Spleen (tissue), 11 donors: ENCODE data around the gene ZDHHC3. TPM values are rescaled to one million over a fixed set of nuclear protein-coding genes. Genes with fewer than 3 reads are reported as not detected.

Experiments
- DNase-seq: peaks from one replicate; pipeline ENCODE4 v3.0.0-alpha.2; 2020
- H3K27ac ChIP-seq, 8 donors: fragments of 200-600 bp; sonication (generic) in 7 of 8; 1 replicate in 4 of 8; 2 replicates in 4 of 8; pipeline versions ENCODE4 v1.5.0 to v1.8.0; 2016 to 2021; ENCODE audit warnings: inconsistent platforms in 4 of 8, mild to moderate bottlenecking in 4 of 8, moderate library complexity in 1 of 8
- H3K27me3 ChIP-seq, 7 donors: fragments of 200-600 bp; sonication (generic) in 6 of 7; replicated peaks in 1 of 7; 1 replicate in 4 of 7; 2 replicates in 3 of 7; pipeline versions ENCODE4 v1.5.0 to v1.8.0; 2016 to 2021; ENCODE audit warnings: inconsistent platforms in 3 of 7, mild to moderate bottlenecking in 1 of 7
- H3K36me3 ChIP-seq, 6 donors: fragments of 200-600 bp; sonication (generic) in 5 of 6; 1 replicate in 4 of 6; 2 replicates in 2 of 6; pipeline versions ENCODE4 v1.5.0 to v1.8.0; 2016 to 2021; ENCODE audit warnings: inconsistent platforms in 2 of 6
- H3K4me1 ChIP-seq, 6 donors: fragments of 200-600 bp; sonication (generic) in 5 of 6; 1 replicate in 3 of 6; 2 replicates in 3 of 6; pipeline versions ENCODE4 v1.5.0 to v1.8.0; 2016 to 2021; ENCODE audit warnings: inconsistent platforms in 3 of 6
- H3K4me3 ChIP-seq, 8 donors: fragments of 200-600 bp; sonication (generic) in 7 of 8; 1 replicate in 4 of 8; 2 replicates in 4 of 8; pipeline versions ENCODE4 v1.5.0 to v1.8.0; 2016 to 2021; ENCODE audit warnings: inconsistent platforms in 4 of 8, mild to moderate bottlenecking in 4 of 8, moderate library complexity in 2 of 8
- H3K9me3 ChIP-seq, 8 donors: fragments of 200-600 bp; sonication (generic) in 7 of 8; 1 replicate in 4 of 8; 2 replicates in 4 of 8; pipeline versions ENCODE4 v1.5.0 to v1.8.0; 2016 to 2021; ENCODE audit warnings: inconsistent platforms in 4 of 8
- CTCF ChIP-seq, 11 experiments: fragments of 200-600 bp in 7 of 11; fragments of 450-650 bp in 4 of 11; sonication (generic) in 4 of 11; IDR thresholded peaks in 8 of 11; conservative IDR thresholded peaks in 3 of 11; 1 replicate in 7 of 11; 2 replicates in 4 of 11; pipeline versions ENCODE4 v1.4.0 to v1.8.0; 2016 to 2021; ENCODE audit warnings: antibody characterized with exemption in 11 of 11, inconsistent platforms in 4 of 11, mild to moderate bottlenecking in 1 of 11
- POLR2A ChIP-seq, 3 donors: fragments of 450-650 bp; IDR thresholded peaks; one replicate each; pipeline ENCODE4 v1.5.1; 2017; ENCODE audit warnings: antibody characterized with exemption in 3 of 3, mild to moderate bottlenecking in 1 of 3
- POLR2AphosphoS5 ChIP-seq, 3 donors: sonication (generic); formaldehyde crosslinking; IDR thresholded peaks; one replicate each; pipeline ENCODE4 v1.5.1; 2017; ENCODE audit warnings: antibody characterized with exemption in 3 of 3
- WGBS, 5 donors: extraction: QIAGEN DNeasy Blood & Tissue Kit in 3 of 5; methylation state at CpG; one replicate each; pipeline versions ENCODE4 v1.1.5 to v1.1.7; 2013 to 2018; 5-methylcytosine and 5-hydroxymethylcytosine counted together
- intact Hi-C: fragments of 100-400 bp; cut with DNase I; formaldehyde crosslinking; loops from one replicate; pipeline ENCODE4 v1.15.0; 2023; ENCODE audit warnings: low total_unique reads
- polyA plus RNA-seq, 3 donors: library from polyadenylated mRNA; stranded (reverse); fragments of 200-250 nt; gene quantifications; one replicate each; pipeline ENCODE4 v1.2.1, GENCODE V29; 2013
- total RNA-seq, 7 donors: library from RNA; depleted of rRNA in 3 of 7; stranded (reverse); fragments of >200 nt in 3 of 7; fragmentation: NEBNext Ultra II Directional in 4 of 7; extraction: Animal tissue kit (Norgen Biotek cat#: 25700) in 4 of 7; gene quantifications; one replicate each; pipeline versions ENCODE4 v1.1.0 to v1.2.1, GENCODE V29; 2016 to 2021
- donor health status: healthy with polysubstance abuse.
- donor health status: DM: no; HTN: no; CAD: no; lungs with moderate emphysema.
- donor health status: DM: no; HTN: no; CAD: no.
- donor health status: Bipolar disorder and iron deficiency.
- donor health status: healthy.
- donor health status: DM: no; HTN: no; CAD: no.
- donor health status: DM: yes; HTN: yes; CAD: no.

The ZDHHC3 gene
- total and polyA plus RNA-seq, 10 donors, result 15.2 to 79.2 (median 65.5) TPM

DNA sequence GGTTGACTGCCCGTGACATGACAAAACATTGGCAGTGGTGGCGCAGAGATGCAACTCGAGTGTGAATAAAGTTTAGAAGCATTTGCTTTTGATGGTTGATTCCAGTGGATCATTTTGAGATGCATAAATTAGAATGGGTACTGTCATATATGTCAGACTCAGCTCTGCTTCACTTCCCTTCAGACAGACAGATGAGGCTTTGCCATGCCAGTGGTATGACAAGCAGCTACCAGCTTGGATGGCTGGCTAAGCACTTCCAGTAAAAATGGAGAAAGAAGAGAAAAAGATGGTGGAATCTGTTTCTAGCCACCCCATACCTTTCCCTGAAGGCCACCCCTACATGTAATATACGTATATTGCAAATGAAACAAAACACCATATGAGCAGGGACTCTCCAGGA lies 36.6 kb upstream of the ZDHHC3 start:
- H3K4me1 ChIP-seq, result peaks cover 12 to 36% (median 25%) of the 10 kb centered on the region in 6 donors
- 88 to 92% (median 89%) methylated on average over 4 of the region's 4 CpGs for WGBS, 5 donors
- H3K36me3 ChIP-seq, result peaks cover 0 to 90% (median 24%) of the 10 kb centered on the region in 6 donors
- H3K27me3 ChIP-seq, result no peaks in the 10 kb centered on the region
- no peak overlapping the region for H3K4me3 ChIP-seq
- intact Hi-C loops, result no loop called here
- no peak for TF ChIP-seq POLR2AphosphoS5 (IDR thresholded peaks at IDR 0.05)
- no peak for TF ChIP-seq CTCF (IDR thresholded peaks at IDR 0.05 in 8 of 11, conservative IDR thresholded peaks at IDR 0.05 in 3 of 11)
- TF ChIP-seq POLR2A (IDR thresholded peaks at IDR 0.05), result no peak
- H3K27ac ChIP-seq, result peak overlapping the region; percentile 57 to 86 (median 76)
- H3K9me3 ChIP-seq, result no peaks in the 10 kb centered on the region
- no peak for DNase-seq

DNA sequence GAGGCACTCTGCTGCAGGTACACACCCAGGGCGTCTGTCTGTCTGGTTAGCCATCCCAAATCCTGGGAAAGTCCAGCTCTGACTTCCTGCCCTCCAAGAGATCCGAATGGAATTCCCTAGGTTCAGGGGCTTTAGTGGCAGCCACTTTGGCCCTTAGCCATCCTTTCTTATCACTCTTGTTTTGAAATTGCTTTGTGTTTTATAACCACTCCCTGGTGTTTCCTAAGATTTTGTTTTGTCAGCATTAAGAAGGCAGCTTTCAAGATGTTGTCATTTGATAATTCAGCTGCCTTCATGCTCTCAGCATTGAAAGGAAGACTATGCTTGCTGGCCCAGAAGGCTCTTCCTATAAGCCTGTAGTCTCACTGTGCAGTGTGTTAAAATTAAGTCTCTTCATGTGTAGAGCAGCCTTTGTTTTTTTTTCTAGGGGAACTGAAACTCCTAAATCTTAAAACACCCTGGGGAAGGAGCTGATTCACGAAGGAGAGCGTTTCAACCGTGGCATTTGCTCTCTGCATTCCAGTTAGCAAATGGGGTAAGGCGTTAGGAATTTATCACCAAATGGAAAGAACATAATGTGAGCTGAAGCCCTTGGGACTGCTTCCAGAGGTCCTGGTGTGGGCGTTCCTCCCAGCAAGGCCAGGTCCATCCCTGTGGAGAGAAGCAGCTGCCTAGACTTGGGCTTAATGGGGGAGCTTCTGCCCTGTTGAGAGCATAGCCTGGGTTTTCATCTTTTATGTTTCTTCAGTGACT lies 36.0 kb upstream of the ZDHHC3 start:
- TF ChIP-seq CTCF (IDR thresholded peaks at IDR 0.05 in 8 of 11, conservative IDR thresholded peaks at IDR 0.05 in 3 of 11), result no peak
- TF ChIP-seq POLR2AphosphoS5 (IDR thresholded peaks at IDR 0.05), result peak in 2 of 3 donors; percentile 18 to 57
- TF ChIP-seq POLR2A (IDR thresholded peaks at IDR 0.05), result no peak
- 17 to 33% (median 26%) methylated on average over 7 of the region's 7 CpGs for WGBS, 5 donors
- Histone ChIP-seq H3K4me1 (peaks cover 12 to 36% (median 25%) of the 10 kb centered on the region in 6 donors), H3K36me3 (peaks cover 0 to 96% (median 31%) of the 10 kb centered on the region in 6 donors), H3K27me3 (no peaks in the 10 kb centered on the region), H3K27ac (peak overlapping the region; percentile 57 to 86 (median 76)), H3K9me3 (no peaks in the 10 kb centered on the region), H3K4me3 (no peak overlapping the region)
- intact Hi-C loops, result no loop called here
- no peak for DNase-seq

GRCh38 chr3:45010811-45011333 lies 34.9 kb upstream of the ZDHHC3 start:
- peak overlapping the region in 6 of 8 donors; percentile 57 to 86 (median 76) for H3K27ac ChIP-seq
- intact Hi-C loops, result no loop called here
- H3K9me3 ChIP-seq, result no peaks in the 10 kb centered on the region
- no peaks in the 10 kb centered on the region for H3K27me3 ChIP-seq
- TF ChIP-seq POLR2A (IDR thresholded peaks at IDR 0.05), result no peak
- TF ChIP-seq CTCF (IDR thresholded peaks at IDR 0.05 in 8 of 11, conservative IDR thresholded peaks at IDR 0.05 in 3 of 11), result no peak
- TF ChIP-seq POLR2AphosphoS5 (IDR thresholded peaks at IDR 0.05), result no peak
- no peak for DNase-seq
- peaks cover 12 to 41% (median 25%) of the 10 kb centered on the region in 6 donors for H3K4me1 ChIP-seq
- no peak overlapping the region for H3K4me3 ChIP-seq
- 52 to 79% (median 76%) methylated on average over 3 of the region's 3 CpGs for WGBS, 5 donors
- peaks cover 0 to 98% (median 32%) of the 10 kb centered on the region in 6 donors for H3K36me3 ChIP-seq

DNA sequence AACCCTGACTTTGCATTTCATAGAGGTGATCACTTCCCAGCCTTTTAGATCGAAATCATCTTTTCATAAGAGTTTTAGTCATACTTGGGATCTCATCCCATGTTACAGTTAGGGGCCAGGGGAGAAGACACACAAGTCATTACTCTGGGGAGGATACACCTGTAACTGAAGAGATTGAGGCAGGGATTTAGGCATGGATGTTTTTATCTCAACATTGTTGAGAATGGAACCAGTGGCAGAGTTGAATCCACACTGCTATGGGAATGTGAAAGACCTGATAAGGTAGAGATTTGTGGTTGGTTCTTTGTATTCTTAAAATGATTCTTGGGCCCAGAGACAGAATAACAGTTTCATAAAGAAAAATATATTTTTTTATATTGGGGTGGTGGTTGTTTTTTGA lies 33.9 kb upstream of the ZDHHC3 start:
- peaks cover 0 to 3% (median 2%) of the 10 kb centered on the region in 8 donors for H3K9me3 ChIP-seq
- H3K36me3 ChIP-seq, result peaks cover 0 to 98% (median 36%) of the 10 kb centered on the region in 6 donors
- H3K4me3 ChIP-seq, result no peak overlapping the region
- intact Hi-C loops, result no loop called here
- TF ChIP-seq CTCF (IDR thresholded peaks at IDR 0.05 in 8 of 11, conservative IDR thresholded peaks at IDR 0.05 in 3 of 11) (no peak), POLR2A (IDR thresholded peaks at IDR 0.05) (no peak), POLR2AphosphoS5 (IDR thresholded peaks at IDR 0.05) (no peak)
- H3K27me3 ChIP-seq, result no peaks in the 10 kb centered on the region
- 95 to 100% (median 100%) methylated on average over 1 of the region's 1 CpG for WGBS, 5 donors
- peaks cover 15 to 49% (median 29%) of the 10 kb centered on the region in 6 donors for H3K4me1 ChIP-seq
- no peak for DNase-seq
- H3K27ac ChIP-seq, result no peak overlapping the region
